Adrenal gland (tissue), 12 donors: ENCODE results near the gene POT1. TPM values are rescaled to one million over a fixed set of nuclear protein-coding genes. Genes with fewer than 3 reads are reported as not detected.

Source experiments
- DNase-seq, 7 donors: peaks; one replicate each; pipeline ENCODE4 v3.0.0-alpha.2; 2019 to 2020
- H3K27ac ChIP-seq, 5 donors: fragments of 200-600 bp; sonication (generic) in 4 of 5; 1 replicate in 3 of 5; 2 replicates in 2 of 5; pipeline versions ENCODE4 v1.5.1 to v1.8.0; 2016 to 2020; ENCODE audit warnings: mild to moderate bottlenecking in 1 of 5
- H3K27me3 ChIP-seq: fragments of 200-600 bp; 2 replicates; pipeline ENCODE4 v1.8.0; 2021
- H3K36me3 ChIP-seq, 2 donors: fragments of 200-600 bp; replicated peaks in 1 of 2; 1 replicate in 1 of 2; 2 replicates in 1 of 2; pipeline versions ENCODE4 v1.5.1 to v1.8.0; 2018 to 2022
- H3K4me1 ChIP-seq, 2 donors: fragments of 200-600 bp; replicated peaks in 1 of 2; 1 replicate in 1 of 2; 2 replicates in 1 of 2; pipeline versions ENCODE4 v1.5.1 to v1.8.0; 2018 to 2021
- H3K4me3 ChIP-seq, 4 donors: fragments of 200-600 bp; sonication (generic) in 3 of 4; one replicate each; pipeline ENCODE4 v1.5.1; 2016 to 2018
- H3K9me3 ChIP-seq, 3 donors: fragments of 200-600 bp; sonication (generic) in 1 of 3; replicated peaks in 1 of 3; 1 replicate in 2 of 3; 2 replicates in 1 of 3; pipeline versions ENCODE4 v1.5.1 to v1.8.0; 2016 to 2021
- CTCF ChIP-seq, 6 experiments: fragments of 450-650 bp in 4 of 6; fragments of 200-600 bp in 2 of 6; sonication (generic) in 1 of 6; IDR thresholded peaks; 1 replicate in 5 of 6; 2 replicates in 1 of 6; pipeline versions ENCODE4 v1.5.1 to v1.8.0; 2016 to 2021; ENCODE audit warnings: antibody characterized with exemption in 6 of 6, mild to moderate bottlenecking in 2 of 6, moderate library complexity in 1 of 6
- POLR2A ChIP-seq, 2 donors: fragments of 450-650 bp; IDR thresholded peaks; one replicate each; pipeline ENCODE4 v1.6.1; 2017; ENCODE audit warnings: antibody characterized with exemption in 2 of 2, mild to moderate bottlenecking in 2 of 2, moderate library complexity in 1 of 2
- WGBS, 4 donors: extraction: QIAGEN DNeasy Blood & Tissue Kit in 2 of 4; methylation state at CpG; one replicate each; pipeline versions ENCODE4 v1.1.5 to v1.1.7; 2013 to 2017; 5-methylcytosine and 5-hydroxymethylcytosine counted together
- intact Hi-C, 2 donors: fragments of 100-400 bp; cut with DNase I; formaldehyde crosslinking; loops; one replicate each; pipeline versions ENCODE4 v1.14.1 to v1.15.0; 2022 to 2023
- polyA plus RNA-seq, 3 donors: library from polyadenylated mRNA; stranded (reverse); fragments of 200-250 nt in 2 of 3; fragments of 350-450 nt in 1 of 3; fragmentation: Illumina TruSeq in 1 of 3; extraction: RNeasy Lipid Tissue Mini Kit (QIAGEN cat#74804) in 1 of 3; gene quantifications; one replicate each; pipeline ENCODE4 v1.2.3, GENCODE V29; 2013 to 2014
- total RNA-seq, 9 donors: library from RNA; depleted of rRNA in 4 of 9; stranded (reverse); fragments of >200 nt in 4 of 9; fragments of 120-200 nt in 1 of 9; fragmentation: NEBNext Ultra II Directional in 1 of 9; extraction: Animal tissue kit (Norgen Biotek cat#: 25700) in 1 of 9; gene quantifications; one replicate each; pipeline versions ENCODE4 v1.1.0 to v1.2.4, GENCODE V29; 2013 to 2023
- donor health status: healthy with polysubstance abuse.
- donor health status: Bipolar disorder and iron deficiency.
- donor health status: DM: yes; HTN: yes; CAD: no.
- donor health status: DM: no; HTN: no; CAD: no.
- donor health status: DM: no; HTN: no; CAD: no.
- donor health status: DM: yes; HTN: yes; CAD: no.

Gene POT1
- total and polyA plus RNA-seq, 12 donors, result 7.0 to 39.7 (median 27.7) TPM

GRCh38 chr7:124790645-124791044, 139.0 kb downstream of the POT1 start:
- Histone ChIP-seq H3K4me1 (no peaks in the 10 kb centered on the region), H3K4me3 (no peak overlapping the region), H3K9me3 (peaks cover 0 to 7% (median 0%) of the 10 kb centered on the region in 3 donors), H3K27me3 (no peaks in the 10 kb centered on the region), H3K36me3 (no peaks in the 10 kb centered on the region), H3K27ac (no peak overlapping the region)
- TF ChIP-seq POLR2A (IDR thresholded peaks at IDR 0.05), result no peak
- TF ChIP-seq CTCF (IDR thresholded peaks at IDR 0.05), result no peak
- no peak for DNase-seq
- intact Hi-C loops, result no loop called here
- 47 to 66% (median 57%) methylated on average over 6 of the region's 6 CpGs for WGBS, 4 donors

- DNase-seq, result no peak
- no peak overlapping the region for H3K27ac ChIP-seq
- intact Hi-C loops, result no loop called here
- H3K4me1 ChIP-seq, result no peaks in the 10 kb centered on the region
- no peak for TF ChIP-seq CTCF (IDR thresholded peaks at IDR 0.05)
- no peak for TF ChIP-seq POLR2A (IDR thresholded peaks at IDR 0.05)
- 71 to 77% (median 72%) methylated on average over 6 of the region's 6 CpGs for WGBS, 4 donors
- H3K27me3 ChIP-seq, result no peaks in the 10 kb centered on the region
- no peaks in the 10 kb centered on the region for H3K36me3 ChIP-seq
- H3K4me3 ChIP-seq, result no peak overlapping the region
- no peaks in the 10 kb centered on the region for H3K9me3 ChIP-seq
Observed at GRCh38 chr7:124785994-124786393, 143.6 kb downstream of the POT1 start.

GRCh38 chr7:124784879-124785818, 144.5 kb downstream of the POT1 start:
- TF ChIP-seq CTCF (IDR thresholded peaks at IDR 0.05), result peak; percentile 45 to 74 (median 70)
- no peak for TF ChIP-seq POLR2A (IDR thresholded peaks at IDR 0.05)
- H3K4me3 ChIP-seq, result no peak overlapping the region
- H3K27ac ChIP-seq, result no peak overlapping the region
- no peaks in the 10 kb centered on the region for H3K9me3 ChIP-seq
- WGBS, 4 donors, result 40 to 43% (median 41%) methylated on average over 9 of the region's 9 CpGs
- intact Hi-C loops, result no loop called here
- no peaks in the 10 kb centered on the region for H3K27me3 ChIP-seq
- H3K4me1 ChIP-seq, result no peaks in the 10 kb centered on the region
- no peaks in the 10 kb centered on the region for H3K36me3 ChIP-seq
- DNase-seq, result peak; percentile 22 to 69 (median 53)

GRCh38 chr7:124783271-124783670, 146.4 kb downstream of the POT1 start:
- DNase-seq, result no peak
- no peaks in the 10 kb centered on the region for H3K4me1 ChIP-seq
- no peak overlapping the region for H3K4me3 ChIP-seq
- H3K27me3 ChIP-seq, result no peaks in the 10 kb centered on the region
- TF ChIP-seq POLR2A (IDR thresholded peaks at IDR 0.05), result no peak
- TF ChIP-seq CTCF (IDR thresholded peaks at IDR 0.05), result no peak
- 68 to 76% (median 71%) methylated on average over 5 of the region's 5 CpGs for WGBS, 4 donors
- intact Hi-C loops, result no loop called here
- H3K9me3 ChIP-seq, result no peaks in the 10 kb centered on the region
- no peaks in the 10 kb centered on the region for H3K36me3 ChIP-seq
- H3K27ac ChIP-seq, result no peak overlapping the region
